ENCODE measurements around the gene FSIP1.

Gene FSIP1

GRCh38 chr15:39782441-39783138 lies at the start of gene FSIP1:
Gene FSIP1 (minus strand): TSS chr15:39782841. CDS start chr15:39776524, 6,317 bp downstream.
- no peak for TF ChIP-seq CTCF (IDR thresholded peaks at IDR 0.05; ENCODE audit: low read depth, low read length)
- DNase-seq (ENCODE audit: extremely low read depth, low read depth) = peak; percentile 90

DNA sequence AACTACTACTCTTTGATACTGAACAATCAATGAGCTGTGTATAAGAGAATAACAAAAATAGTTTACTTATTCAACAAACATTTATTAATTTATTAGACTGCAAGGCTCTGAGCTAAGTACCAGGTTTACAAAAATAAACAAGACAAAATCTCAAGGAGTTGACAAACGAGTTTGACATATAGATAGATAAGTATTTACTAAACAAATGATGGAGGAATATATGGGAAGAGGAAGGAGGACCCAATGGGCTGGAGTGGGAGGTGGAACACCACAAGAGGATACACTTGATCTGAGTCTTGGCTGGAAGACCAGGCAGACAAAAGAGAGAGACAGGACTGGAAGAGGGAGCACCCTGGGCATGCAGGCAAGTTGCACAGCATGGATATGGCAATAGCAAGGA lies 47.5 kb upstream of the FSIP1 start:
- no peak for TF ChIP-seq CTCF (IDR thresholded peaks at IDR 0.05; ENCODE audit: low read depth, low read length)
- no peak for DNase-seq (ENCODE audit: extremely low read depth, low read depth)

DNA sequence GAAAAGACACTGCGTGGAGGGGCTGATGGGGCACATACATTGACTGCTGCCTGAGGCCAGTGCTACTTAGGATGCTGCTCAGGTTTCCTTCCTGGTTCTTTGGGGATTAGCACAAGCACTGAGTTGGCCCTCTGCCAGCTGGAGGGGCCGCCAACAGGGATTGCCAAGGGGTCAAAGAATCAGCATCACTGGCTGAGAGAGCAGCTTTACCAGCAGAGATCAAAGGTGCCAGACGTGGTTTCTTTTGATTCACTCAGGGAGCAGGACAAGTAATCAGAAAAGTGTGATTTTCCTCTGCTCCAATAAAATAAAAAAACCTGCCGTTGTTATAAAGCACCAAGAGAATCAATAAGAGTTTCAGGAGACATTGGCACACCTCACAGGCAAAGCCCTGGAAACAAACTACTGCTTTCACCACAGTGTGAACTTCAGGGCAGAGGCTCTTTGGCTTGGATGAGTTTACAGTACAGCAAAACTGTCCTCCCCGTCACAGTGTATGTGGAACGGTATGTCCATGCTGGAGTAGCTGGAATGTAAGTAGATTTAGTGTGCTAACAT lies 45.8 kb upstream of the FSIP1 start:
- DNase-seq (ENCODE audit: extremely low read depth, low read depth) = no peak
- TF ChIP-seq CTCF (IDR thresholded peaks at IDR 0.05; ENCODE audit: low read depth, low read length) = no peak

DNA sequence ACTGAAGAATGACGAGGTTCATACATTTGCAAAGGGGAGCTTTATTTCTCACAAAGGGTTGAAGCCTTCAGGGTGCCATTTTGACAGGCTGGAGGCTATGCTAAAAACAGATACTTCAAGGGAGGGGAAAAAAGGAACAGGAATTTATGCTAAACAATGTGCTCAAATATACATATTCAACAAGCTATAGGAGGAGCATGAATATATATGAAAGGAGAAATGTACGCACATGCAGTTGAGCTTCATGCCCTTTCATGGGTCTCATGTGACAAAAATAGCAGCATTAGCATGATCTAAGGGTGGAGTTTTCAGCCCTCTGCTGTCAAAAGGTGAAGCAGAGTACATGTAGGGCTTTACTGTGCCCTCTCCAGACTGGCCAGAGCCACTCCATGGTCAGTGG lies 44.3 kb upstream of the FSIP1 start:
- DNase-seq (ENCODE audit: extremely low read depth, low read depth) = no peak
- no peak for TF ChIP-seq CTCF (IDR thresholded peaks at IDR 0.05; ENCODE audit: low read depth, low read length)

GRCh38 chr15:39823634-39824033 lies 41.0 kb upstream of the FSIP1 start:
- TF ChIP-seq CTCF (IDR thresholded peaks at IDR 0.05; ENCODE audit: low read depth, low read length) = no peak
- DNase-seq (ENCODE audit: extremely low read depth, low read depth) = no peak

GRCh38 chr15:39820050-39820602 lies 37.5 kb upstream of the FSIP1 start:
- TF ChIP-seq CTCF (IDR thresholded peaks at IDR 0.05; ENCODE audit: low read depth, low read length) = no peak
- DNase-seq (ENCODE audit: extremely low read depth, low read depth) = no peak

DNA sequence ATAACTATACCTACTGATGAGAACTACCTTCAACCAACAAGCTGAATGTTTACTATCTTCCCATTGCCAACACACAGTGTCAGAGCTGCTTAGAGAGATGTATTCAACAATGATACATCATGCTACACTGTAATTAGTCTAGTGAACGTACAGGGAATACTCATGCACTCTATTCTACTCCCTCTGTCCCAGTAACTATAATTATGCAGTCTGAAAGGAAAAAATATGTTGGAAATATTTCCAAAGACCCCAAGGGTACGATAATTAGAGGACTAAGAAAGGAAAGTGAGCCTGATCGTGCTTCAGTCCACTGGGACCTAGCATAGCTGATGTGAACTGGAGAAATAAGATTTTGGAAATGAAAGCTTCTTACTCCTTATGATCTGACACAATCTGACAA lies 36.9 kb upstream of the FSIP1 start:
- no peak for DNase-seq (ENCODE audit: extremely low read depth, low read depth)
- no peak for TF ChIP-seq CTCF (IDR thresholded peaks at IDR 0.05; ENCODE audit: low read depth, low read length)
